ENCODE data around the gene CDK19.

- TF ChIP-seq CTCF (conservative IDR thresholded peaks at IDR 0.05; ENCODE audit: low read depth in 2 of 2) (no peak), EZH2 (IDR thresholded peaks at IDR 0.05; ENCODE audit: low read depth, unreplicated experiment) (no peak), ZNF331 (CRISPR knock-in tag; IDR thresholded peaks at IDR 0.05; ENCODE audit: low read depth) (no peak), CREB1 (CRISPR knock-in tag; IDR thresholded peaks at IDR 0.05; ENCODE audit: low read depth) (no peak), REST (IDR thresholded peaks at IDR 0.05; ENCODE audit: unreplicated experiment) (no peak), POLR2AphosphoS5 (IDR thresholded peaks at IDR 0.05; ENCODE audit: low read depth) (no peak), EZH2phosphoT487 (IDR thresholded peaks at IDR 0.05; ENCODE audit: unreplicated experiment) (no peak), ZNF114 (CRISPR knock-in tag; IDR thresholded peaks at IDR 0.05) (no peak), ZNF462 (CRISPR knock-in tag; IDR thresholded peaks at IDR 0.05) (no peak), JUNB (IDR thresholded peaks at IDR 0.05; ENCODE audit: unreplicated experiment) (no peak)
These were observed 207.1 kb downstream of the CDK19 start for GRCh38 chr6:110608151-110608550.
